Stimulated activated CD4-positive, alpha-beta T cell treated with anti-CD3 and anti-CD28 coated beads, Interleukin-1b, Interleukin-23, amount 100 ng/mL, for 24 hours (primary cell): ENCODE results near the gene ADAM33.

ENCODE experiments used
- DNase-seq, 4 experiments: peaks; one replicate each; pipeline ENCODE4 v3.0.0-alpha.2; 2020; ENCODE audit warnings: low read depth in 4 of 4, low spot score in 1 of 4

Gene ADAM33

GRCh38 chr20:3670945-3671344 lies 10.9 kb downstream of the ADAM33 start:
- no peak for DNase-seq

DNA sequence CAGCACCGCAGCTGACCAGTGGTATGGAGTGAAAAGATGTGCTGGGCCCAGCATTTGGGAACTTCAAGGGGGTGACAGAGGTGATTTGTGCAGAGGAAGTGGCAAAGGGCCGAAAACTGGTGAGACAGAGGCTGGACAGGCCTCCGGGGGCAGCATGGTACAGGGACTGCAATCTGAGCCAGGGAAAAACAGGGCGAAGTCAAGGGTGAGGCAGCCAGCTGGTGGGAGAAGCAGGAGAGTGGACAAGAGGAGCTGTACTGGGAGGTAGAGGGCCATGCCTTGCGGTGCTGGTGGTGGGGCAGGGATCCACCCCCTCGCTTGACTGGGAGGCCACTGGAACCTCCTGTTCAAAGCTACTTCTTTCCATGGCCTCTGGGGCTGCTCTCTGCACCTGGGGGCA lies 11.3 kb downstream of the ADAM33 start:
- DNase-seq = no peak

GRCh38 chr20:3669710-3670367 lies 12.0 kb downstream of the ADAM33 start:
- DNase-seq = no peak

- no peak for DNase-seq
Observed at GRCh38 chr20:3667434-3668037, 14.3 kb downstream of the ADAM33 start.

- DNase-seq = no peak
Observed at GRCh38 chr20:3663858-3664257, 18.0 kb downstream of the ADAM33 start.

DNA sequence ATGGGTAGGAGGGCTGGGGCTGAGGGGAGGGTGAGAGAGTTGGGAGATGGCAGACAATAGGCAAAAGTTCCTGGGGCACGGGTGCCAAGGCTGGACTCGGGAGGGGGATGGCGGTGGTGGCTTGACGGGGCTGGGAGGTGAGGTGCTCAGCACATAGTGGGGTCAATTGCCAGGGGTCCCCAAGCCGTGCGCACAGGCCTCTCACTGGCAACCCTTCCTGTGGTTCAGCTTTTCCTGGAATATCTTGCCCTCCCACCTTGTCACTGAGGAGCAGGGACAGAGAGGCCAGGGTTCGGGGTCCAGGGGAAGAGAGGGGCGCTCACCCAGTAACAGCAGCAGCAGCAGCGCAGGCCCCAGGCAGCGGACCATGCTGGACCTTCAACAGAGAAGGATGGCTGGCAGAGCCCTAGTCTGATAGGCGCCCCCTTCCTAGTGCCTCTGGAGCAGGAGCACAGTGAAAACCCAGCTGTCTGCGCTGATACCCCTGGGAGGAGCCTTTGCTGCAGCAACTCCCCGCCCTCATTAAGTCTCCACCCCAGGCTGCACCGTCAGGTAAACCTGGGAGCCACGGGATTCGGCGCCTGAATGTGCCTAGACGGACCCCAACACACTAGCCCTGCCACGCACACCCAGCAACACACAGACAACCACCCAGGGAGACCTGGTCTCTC lies 18.6 kb downstream of the ADAM33 start, which contains the start of gene GFRA4:
Gene GFRA4 (minus strand): TSS at position 369 of the 671 bp plus-strand sequence. CDS start 0 bp downstream, at position 369.
- no peak for DNase-seq

GRCh38 chr20:3661814-3662665 lies 19.8 kb downstream of the ADAM33 start:
- DNase-seq = no peak

DNA sequence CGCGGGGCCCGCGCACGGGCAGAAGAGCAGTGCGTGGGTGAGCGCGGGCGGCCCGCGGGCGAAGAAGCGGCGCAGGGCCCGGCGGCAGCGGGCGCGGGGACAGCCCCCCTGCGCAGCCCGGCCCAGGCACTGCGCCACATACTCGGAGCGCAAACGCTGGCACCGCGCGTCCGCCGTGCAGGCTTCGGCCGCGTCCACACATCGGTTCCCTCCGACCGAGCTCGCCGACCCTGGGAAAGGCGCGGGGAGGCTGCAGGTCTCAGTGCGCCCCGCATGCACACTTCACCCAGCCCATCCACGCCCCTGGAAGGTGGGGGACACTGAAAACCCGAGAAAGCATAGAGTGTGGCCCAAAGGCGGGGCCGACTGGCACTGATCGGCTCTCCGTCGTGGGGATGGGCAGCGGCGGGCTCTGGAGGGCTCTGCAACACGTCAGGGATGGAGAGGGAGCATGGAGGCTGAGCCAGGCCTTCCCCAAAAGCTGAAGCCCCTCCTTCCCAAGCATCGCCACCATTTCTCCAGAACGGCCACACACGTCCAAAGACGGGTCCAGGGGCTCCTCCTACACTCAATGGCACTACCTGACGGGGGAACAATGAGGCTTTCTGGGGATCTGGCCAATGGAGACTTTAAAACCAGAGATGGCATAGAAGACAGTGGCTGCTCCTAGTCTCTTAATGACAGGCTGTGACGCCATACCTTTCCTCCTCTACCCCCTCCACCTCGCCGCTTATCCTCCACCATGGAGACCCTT lies 20.6 kb downstream of the ADAM33 start:
- DNase-seq = no peak

DNA sequence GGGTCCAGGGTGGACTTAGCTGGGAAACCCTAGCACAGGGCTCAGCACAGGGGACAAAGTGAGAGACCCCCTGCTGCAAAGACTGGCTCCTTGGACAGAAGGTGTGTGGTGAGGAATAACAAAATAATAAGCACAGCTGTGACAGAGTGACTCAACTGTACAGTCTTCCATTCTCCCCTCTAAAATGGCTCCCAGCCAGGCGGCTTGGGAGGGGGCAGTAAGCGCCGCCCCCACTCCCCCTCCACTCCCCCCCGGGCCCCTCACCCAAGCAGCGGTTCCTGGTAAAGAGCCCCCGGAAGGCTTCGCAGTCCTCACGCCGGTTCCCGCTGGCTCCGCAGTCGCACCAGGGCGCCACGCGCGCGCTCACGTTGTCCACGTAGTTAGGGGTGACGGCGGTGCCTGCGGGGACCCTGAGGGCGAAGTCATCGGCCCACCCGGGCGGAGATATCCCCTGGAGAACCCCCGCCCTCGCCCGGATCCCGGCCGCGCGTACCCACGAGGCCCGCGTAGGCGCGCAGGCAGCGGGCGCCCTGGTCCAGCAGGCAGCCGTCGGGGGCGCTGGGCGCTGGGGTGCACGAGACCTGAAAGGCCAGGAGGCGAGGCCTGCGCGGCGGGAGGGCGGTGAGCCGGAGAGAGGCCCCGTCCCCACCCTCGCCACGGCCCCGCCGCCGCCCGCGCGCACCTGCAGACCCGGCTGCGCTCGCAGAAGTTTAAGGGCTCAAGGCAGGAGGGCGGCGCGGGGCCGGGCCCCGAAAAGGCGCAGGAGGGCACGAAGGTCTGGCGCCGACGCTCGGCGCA lies 21.3 kb downstream of the ADAM33 start:
- DNase-seq = no peak

GRCh38 chr20:3659492-3660261 lies 22.1 kb downstream of the ADAM33 start:
- no peak for DNase-seq

- DNase-seq = no peak
Observed at GRCh38 chr20:3658716-3659491, 22.9 kb downstream of the ADAM33 start.

DNA sequence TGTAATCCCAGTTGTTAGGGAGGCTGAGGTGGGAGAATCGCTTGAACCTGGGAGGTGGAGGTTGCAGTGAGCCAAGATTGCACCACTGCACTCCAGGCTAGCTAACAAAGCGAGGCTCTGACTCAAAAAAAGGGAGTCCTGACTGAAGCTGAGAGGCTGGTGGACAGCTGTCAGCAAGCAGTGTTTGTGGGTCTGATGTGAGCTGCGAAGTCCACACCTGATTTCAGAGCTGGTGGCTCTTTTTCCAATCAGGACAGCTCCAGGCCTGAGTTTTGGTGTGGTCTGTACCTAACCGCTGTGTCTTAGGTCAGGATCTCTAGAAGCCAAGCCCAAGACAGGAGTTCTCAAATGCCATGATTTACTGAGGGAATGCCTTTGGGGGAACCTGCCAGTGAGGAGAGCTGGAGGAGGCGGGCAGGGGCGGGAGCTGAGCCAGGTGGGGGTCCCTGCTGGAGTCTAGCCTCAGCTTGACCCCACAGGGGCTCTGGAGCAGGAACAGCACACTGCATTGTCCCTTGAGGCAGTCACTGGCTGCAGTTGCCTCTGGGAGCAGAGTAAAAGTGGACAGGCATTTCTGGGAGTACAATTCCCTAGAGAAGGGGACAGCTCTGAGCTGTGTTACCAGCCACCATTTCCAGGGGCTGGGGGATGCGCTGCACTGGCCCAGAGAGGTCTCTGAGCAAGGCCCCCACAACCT lies 23.6 kb downstream of the ADAM33 start:
- DNase-seq = no peak

GRCh38 chr20:3655131-3655405 lies 26.7 kb downstream of the ADAM33 start:
- DNase-seq = no peak

GRCh38 chr20:3654326-3655130 lies 27.3 kb downstream of the ADAM33 start:
- no peak for DNase-seq

DNA sequence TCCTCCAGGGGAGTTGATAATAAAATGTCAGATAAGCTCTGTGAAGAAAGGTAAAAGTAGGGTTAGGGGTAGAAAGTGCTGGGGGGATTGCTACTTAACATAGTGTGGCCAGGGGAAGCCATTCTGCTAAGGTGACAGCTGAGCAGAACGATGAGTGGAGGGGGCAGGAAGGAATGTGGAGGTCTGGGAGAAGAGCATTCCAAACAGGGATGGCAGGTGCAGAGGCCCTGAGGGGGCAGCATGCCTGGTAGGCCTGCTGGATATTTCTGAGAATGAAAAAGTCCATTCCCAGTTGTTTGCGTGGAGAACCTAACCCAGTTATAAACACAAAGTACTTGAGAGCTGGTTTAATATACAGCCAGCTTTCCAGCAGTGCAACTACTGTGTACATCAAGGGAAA lies 27.9 kb downstream of the ADAM33 start:
- no peak for DNase-seq

DNA sequence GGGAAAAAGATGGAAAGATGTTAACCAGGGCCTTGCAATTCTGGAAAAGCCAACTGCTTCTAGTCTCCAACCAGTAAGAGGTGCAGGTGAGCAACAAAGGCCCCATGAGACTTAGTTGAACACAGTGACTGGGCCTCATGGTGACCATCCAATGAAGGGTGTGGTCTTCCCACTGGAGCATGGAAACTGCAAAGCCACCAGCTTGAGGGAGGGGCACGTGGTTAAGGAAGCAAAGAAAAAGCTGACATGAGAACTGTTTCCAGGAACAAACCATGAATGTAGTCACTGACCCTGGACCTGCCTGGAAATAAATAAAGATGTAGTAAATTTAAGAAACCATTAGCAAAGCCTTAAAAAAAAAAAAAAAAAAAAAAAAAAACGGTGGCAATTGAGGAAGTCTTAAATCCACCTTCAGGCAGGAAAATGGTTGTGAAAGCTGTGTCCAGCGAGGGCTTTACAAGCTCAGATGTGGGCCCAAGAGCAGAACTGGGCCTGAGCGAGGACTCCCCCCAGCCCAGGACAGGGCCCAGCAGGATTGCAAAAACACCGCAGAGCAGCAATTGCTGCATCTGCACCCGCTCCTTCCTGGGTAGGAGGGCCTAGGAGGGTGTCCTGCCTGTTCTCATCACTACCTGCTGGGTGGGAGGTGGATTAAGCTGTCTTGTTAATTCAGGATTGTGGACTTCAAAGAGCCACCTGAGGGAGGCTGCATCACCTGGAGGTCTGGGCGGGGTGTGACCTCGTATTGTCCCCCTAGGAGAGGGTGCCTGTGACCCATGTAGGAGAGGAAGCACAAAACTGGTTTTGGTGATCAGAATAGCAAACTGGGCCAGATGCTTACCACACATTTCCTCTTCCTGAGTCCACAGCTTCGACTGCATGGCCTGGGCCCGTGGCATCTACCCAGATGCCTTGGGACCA lies 28.9 kb downstream of the ADAM33 start:
- DNase-seq = no peak
